ENCODE measurements around the gene LRCH4.

- TF ChIP-seq CTCF (IDR thresholded peaks at IDR 0.05) (no peak), REST (IDR thresholded peaks at IDR 0.05; ENCODE audit: insufficient read depth in 1 of 2, low read depth in 2 of 2, low read length in 1 of 2) (no peak), TCF7L2 (IDR thresholded peaks at IDR 0.05; ENCODE audit: low read depth, low read length) (no peak), POLR2AphosphoS5 (IDR thresholded peaks at IDR 0.05; ENCODE audit: low read depth, low read length) (no peak)
Measured at GRCh38 chr7:100568176-100568895, 17.6 kb downstream of the LRCH4 start.
